HL-60 (cell line): ENCODE measurements around the gene CDRT4.
"Not testable (repeated sequence)": the region's sequence is repeated elsewhere in the genome, so short reads cannot be mapped to it uniquely, and the experiment has no call there.

ENCODE experiments used
- DNase-seq, 2 experiments: peaks; one replicate each; pipeline ENCODE4 v3.0.0-alpha.2; 2010 to 2020; ENCODE audit warnings: low read depth in 1 of 2, low spot score in 1 of 2
- H3K27ac ChIP-seq: fragments of 250-450 bp; sonication (Bioruptor Pico); replicated peaks from 2 replicates; pipeline ENCODE4 v1.5.1; 2020; ENCODE audit warnings: mild to moderate bottlenecking, moderate library complexity
- H3K27me3 ChIP-seq: fragments of 250-450 bp; sonication (Bioruptor Pico); 2 replicates; pipeline ENCODE4 v1.5.1; 2021; ENCODE audit warnings: mild to moderate bottlenecking, moderate library complexity; ENCODE audit not compliant: insufficient read depth, poor library complexity, severe bottlenecking
- H3K4me3 ChIP-seq: replicated peaks from 2 replicates; pipeline ENCODE4 v1.5.1; 2011; ENCODE audit warnings: mild to moderate bottlenecking, control low read depth, low read length; ENCODE audit not compliant: insufficient read depth
- CTCF ChIP-seq: IDR thresholded peaks from one replicate; pipeline ENCODE4 v1.5.1; 2011; ENCODE audit warnings: low read length, control low read depth, inconsistent platforms; ENCODE audit not compliant: insufficient read depth
- GABPA ChIP-seq: IDR thresholded peaks from 2 replicates; pipeline ENCODE4 v1.6.1; 2012; ENCODE audit warnings: low read depth
- POLR2AphosphoS5 ChIP-seq: IDR thresholded peaks from 2 replicates; pipeline ENCODE4 v1.6.1; 2012; ENCODE audit warnings: low read depth
- REST ChIP-seq: IDR thresholded peaks from 2 replicates; pipeline ENCODE4 v1.6.1; 2012; ENCODE audit warnings: low read depth; ENCODE audit not compliant: insufficient replicate concordance
- SPI1 ChIP-seq: IDR thresholded peaks from 2 replicates; pipeline ENCODE4 v1.6.1; 2012; ENCODE audit warnings: low read depth, mild to moderate bottlenecking, borderline replicate concordance

Gene CDRT4

GRCh38 chr17:15441315-15441714, 26.1 kb downstream of the CDRT4 start:
- no peaks in the 10 kb centered on the region for H3K27me3 ChIP-seq
- TF ChIP-seq REST (no peak), SPI1 (no peak), CTCF (no peak)
- no peak overlapping the region for H3K27ac ChIP-seq
- no peak overlapping the region for H3K4me3 ChIP-seq
- DNase-seq = no peak

- Histone ChIP-seq H3K27ac (no peak overlapping the region), H3K4me3 (no peak overlapping the region), H3K27me3 (no peaks in the 10 kb centered on the region)
- TF ChIP-seq POLR2AphosphoS5 = no peak
- TF ChIP-seq SPI1 = peak; percentile 59
- TF ChIP-seq GABPA = no peak
- no peak for TF ChIP-seq CTCF
- no peak for TF ChIP-seq REST
- peak in 1 of 2 experiments; percentile 54 for DNase-seq
Observed at GRCh38 chr17:15440347-15440746, 27.1 kb downstream of the CDRT4 start.

- not testable (repeated sequence) for H3K27me3 ChIP-seq, H3K27ac ChIP-seq, H3K4me3 ChIP-seq, DNase-seq
Observed at GRCh38 chr17:15439205-15439985, 28.0 kb downstream of the CDRT4 start.

GRCh38 chr17:15438491-15439105, 28.8 kb downstream of the CDRT4 start:
- Histone ChIP-seq H3K4me3 (no peak overlapping the region), H3K27ac (no peak overlapping the region), H3K27me3 (no peaks in the 10 kb centered on the region)
- TF ChIP-seq REST (no peak), SPI1 (no peak), POLR2AphosphoS5 (no peak), CTCF (no peak), GABPA (no peak)
- DNase-seq = no peak
